Posterior vena cava (tissue), 2 donors: ENCODE results near the gene PDK2. TPM values are rescaled to one million over a fixed set of nuclear protein-coding genes. Genes with fewer than 3 reads are reported as not detected.

Source experiments
- DNase-seq: peaks from one replicate; pipeline ENCODE4 v3.0.0-alpha.2; 2020; ENCODE audit warnings: low spot score
- intact Hi-C, 2 donors: fragments of 100-400 bp; cut with DNase I; formaldehyde crosslinking; loops; one replicate each; pipeline versions ENCODE4 v1.14.1 to v1.14.2; 2022 to 2023
- total RNA-seq, 2 donors: library from RNA; stranded (reverse); fragmentation: NEBNext Ultra II Directional; extraction: Animal tissue kit (Norgen Biotek cat#: 25700); gene quantifications; one replicate each; pipeline ENCODE4 v1.2.1, GENCODE V29; 2021
- donor health status: DM: yes; HTN: yes; CAD: no.
- donor health status: DM: yes; HTN: yes; CAD: no.

Gene PDK2
- total RNA-seq, 2 donors from 2014 or later = 26.0 to 27.7 TPM

DNA sequence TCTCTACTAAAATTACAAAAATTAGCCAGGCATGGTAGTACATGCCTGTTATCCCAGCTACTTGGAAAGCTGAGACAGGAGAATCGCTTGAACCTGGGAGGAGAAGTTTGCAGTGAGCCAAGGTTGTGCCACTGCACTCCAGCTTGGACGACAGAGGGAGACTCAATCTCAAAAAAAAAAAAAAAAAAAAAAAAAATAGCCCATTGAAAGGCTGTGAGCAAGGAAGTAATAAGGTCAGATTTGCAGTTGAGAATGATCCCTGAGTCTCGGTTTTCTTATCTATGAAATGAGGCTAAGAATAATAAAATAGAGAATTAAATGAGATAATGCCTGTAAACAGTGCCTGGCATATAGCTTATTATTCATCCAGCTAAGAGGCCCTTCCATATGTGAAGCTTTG, 1.3 kb upstream of the PDK2 start:
- intact Hi-C loops = loop anchor here (2.0 to 10.0 kb wide), 2 partner anchors 67 to 201 kb away; no protein-coding TSS in a partner anchor
- DNase-seq = no peak

DNA sequence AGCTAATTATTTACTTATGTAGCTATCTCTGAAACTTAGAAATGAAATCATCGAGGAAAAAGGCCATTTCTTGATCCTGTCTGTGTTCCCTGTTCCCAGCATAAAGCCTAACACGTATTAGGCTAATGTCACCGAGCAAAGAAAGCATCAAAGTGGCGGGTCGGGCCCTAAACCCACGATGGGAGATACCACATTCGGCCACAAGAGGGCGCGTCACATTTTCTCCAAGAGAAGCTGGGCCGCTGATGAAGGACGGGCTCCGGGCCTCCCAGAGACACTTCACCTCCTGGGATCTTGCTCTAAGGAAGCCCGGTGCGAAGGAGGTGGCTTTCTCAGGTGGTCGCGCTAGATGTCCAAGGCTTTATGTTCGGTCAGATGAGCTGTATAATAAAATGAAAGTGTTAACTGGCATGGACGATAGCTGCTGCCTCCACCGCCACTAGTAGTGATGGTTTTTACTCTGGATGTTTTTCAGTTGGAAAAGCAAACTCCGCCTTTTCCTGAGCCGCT, 853 bp upstream of the PDK2 start:
- intact Hi-C loops = loop anchor here (2.0 to 10.0 kb wide), 2 partner anchors 67 to 201 kb away; no protein-coding TSS in a partner anchor
- peak; percentile 97 for DNase-seq

DNA sequence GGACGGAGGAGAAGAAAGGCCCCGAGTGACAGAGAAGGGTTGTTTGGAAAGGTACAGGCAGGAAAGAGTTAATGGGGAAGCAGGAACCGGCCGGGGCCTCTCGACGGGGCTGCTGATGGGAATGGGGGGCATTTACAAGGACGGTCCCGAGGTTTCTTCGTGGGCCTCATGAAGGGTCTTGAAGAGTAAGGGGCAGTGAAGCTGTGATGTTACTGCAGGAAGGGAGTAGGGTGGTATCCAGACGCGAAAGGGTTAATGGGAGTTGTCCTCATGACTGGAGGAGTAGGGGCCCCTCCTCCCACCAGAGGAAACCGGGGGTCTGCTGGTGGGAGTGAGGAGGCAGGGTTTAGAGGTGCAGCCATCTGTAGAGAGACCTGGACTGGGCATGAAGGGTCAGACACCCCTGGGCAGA, 481 bp downstream of the PDK2 start:
- intact Hi-C loops = loop anchor here (2.0 to 10.0 kb wide), 2 partner anchors 69 to 199 kb away; no protein-coding TSS in a partner anchor
- no peak for DNase-seq

DNA sequence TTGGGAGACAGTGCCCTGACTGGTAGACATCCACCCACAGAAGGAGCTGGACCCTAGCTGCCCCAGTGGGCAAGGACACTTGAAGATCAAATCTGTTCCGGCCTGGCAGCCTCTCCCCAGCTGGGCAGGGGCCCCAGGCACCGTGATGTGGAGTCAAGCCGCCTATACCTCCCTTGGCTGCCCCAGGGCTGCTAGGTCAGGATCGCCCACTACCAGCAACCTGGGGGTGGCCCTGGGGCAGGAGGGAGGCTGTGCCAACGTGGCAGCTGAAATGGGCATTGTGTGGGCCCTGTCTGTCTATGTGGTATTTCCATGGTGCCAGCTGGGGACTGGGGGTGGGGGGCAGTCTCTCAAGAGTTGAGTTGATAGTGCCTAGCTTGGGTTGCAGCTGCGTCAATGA, 941 bp downstream of the PDK2 start:
- DNase-seq = no peak
- intact Hi-C loops = loop anchor here in 1 of 2 donors (10.0 kb wide), 1 partner anchor 199 kb away; no protein-coding TSS in a partner anchor

DNA sequence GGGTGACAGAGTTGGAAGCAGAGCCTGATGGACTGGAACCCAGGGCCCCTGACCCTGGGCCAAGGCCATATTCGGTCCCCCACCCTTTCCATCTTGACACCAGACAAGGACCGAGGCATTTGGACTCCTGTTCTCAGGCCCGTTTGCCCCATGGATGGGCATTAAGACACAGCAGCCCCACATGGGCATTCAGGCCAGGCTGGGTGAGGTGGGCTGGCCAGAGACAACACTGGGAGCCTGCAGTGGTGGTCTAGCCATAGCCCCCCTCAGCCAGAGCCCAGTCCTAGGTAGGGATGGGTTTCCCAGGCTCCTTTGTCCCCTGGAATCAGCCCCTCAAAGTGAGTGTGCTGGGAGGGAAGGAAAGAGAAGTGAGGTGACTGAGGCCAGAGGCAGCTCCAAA, 1.6 kb downstream of the PDK2 start:
- no peak for DNase-seq
- intact Hi-C loops = loop anchor here in 1 of 2 donors (10.0 kb wide), 1 partner anchor 198 kb away; no protein-coding TSS in a partner anchor

DNA sequence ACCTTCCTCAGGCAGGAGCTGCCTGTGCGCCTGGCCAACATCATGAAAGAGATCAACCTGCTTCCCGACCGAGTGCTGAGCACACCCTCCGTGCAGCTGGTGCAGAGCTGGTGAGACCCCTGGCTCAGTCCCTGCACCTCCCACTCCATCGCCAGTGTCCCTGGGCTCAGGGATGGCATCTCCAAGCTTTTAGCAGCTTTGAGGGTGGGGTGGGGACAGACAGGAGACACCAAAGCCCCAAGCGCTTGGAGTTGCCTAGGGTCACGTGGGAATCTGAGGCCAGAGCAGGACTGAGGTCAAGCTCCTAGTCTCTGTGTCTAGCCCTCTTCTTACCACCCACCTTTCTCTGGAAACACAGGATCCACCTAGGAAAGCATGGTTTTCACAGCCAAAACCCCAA, 2.3 kb downstream of the PDK2 start:
- DNase-seq = no peak
- intact Hi-C loops = loop anchor here in 1 of 2 donors (10.0 kb wide), 1 partner anchor 197 kb away; no protein-coding TSS in a partner anchor

DNA sequence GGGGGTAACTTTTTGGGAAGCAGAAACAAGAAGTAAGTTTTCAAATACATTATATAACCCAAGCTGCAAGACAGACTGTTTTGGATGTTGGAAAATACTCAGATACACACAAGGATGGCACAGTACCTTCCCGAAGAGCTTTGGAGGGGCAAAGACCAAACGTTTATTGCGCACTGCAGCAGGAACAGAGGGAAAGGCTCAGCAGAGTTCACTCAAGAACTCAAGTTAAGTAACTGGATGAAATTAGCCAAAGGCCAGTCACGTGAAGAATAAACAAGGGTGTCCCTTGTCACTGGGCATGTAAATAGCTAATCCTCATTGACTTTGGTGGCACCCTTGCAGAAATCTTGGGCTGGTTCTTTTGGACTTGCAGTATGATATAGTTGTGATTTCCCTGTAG, 2.8 kb downstream of the PDK2 start:
- DNase-seq = no peak
- intact Hi-C loops = loop anchor here in 1 of 2 donors (10.0 kb wide), 1 partner anchor 197 kb away; no protein-coding TSS in a partner anchor

DNA sequence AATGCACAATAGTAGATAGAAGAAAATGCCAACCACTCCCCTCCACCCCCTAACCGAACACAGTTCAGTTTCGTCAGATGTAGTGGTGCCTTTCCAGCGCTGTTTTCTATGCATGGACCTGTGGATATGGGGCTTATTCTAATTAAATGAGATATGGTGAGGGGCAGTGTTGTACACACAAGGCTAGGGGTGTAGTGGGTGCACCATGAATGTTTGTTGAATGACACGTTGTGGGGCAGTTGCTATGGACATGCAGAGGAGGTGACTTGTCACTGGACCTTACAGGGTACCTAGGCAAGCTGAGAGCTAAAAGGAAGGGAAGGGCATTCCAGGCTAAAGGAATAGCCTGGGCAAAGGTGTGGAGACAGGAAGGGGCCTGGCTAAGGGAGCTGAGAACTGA, 3.4 kb downstream of the PDK2 start:
- DNase-seq = no peak
- intact Hi-C loops = loop anchor here in 1 of 2 donors (10.0 kb wide), 1 partner anchor 196 kb away; no protein-coding TSS in a partner anchor

DNA sequence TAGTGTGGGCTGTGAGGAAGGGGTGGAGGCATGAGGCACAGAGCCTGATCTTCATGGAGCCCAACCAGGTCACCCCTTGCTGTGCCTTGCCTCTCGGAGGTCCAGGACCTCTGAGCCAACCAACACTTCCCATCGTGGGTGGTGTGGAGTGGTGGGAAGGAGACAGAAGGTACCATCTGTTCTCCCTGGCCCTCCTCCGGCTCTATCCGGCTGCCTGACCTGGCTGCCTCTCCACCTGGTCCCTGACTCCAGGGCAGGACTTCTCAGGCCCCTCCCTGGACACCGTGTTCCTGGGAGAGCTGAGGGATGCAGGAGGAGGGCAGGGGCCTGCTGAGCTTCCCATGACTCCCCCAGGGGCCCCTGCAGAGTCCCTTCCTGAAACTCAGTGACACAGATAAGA, 3.9 kb downstream of the PDK2 start:
- no peak for DNase-seq
- intact Hi-C loops = loop anchor here in 1 of 2 donors (10.0 kb wide), 1 partner anchor 196 kb away; no protein-coding TSS in a partner anchor

DNA sequence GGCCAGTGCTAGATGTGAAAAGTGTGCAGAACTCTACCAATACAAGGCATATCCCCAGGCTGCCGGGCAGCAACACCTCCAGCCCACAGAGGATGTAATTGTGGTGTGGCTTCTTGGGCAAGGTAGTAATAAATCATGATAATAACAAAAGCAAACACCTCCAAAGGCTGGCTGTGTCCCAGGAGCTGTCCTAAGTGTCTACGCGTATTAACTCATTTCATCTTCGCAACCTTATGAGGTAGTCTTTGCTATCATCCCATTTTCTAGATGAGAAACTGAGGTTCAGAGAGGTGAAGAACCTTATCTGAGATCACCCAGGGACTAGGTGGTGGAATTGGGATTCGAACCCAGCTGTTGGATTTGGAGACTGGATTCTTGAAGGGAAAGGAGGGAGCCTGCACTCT, 5.3 kb downstream of the PDK2 start:
- no peak for DNase-seq
- intact Hi-C loops = loop anchor here in 1 of 2 donors (2.0 kb wide), 1 partner anchor 30 kb away; the partner anchor contains the start of gene SAMD14

DNA sequence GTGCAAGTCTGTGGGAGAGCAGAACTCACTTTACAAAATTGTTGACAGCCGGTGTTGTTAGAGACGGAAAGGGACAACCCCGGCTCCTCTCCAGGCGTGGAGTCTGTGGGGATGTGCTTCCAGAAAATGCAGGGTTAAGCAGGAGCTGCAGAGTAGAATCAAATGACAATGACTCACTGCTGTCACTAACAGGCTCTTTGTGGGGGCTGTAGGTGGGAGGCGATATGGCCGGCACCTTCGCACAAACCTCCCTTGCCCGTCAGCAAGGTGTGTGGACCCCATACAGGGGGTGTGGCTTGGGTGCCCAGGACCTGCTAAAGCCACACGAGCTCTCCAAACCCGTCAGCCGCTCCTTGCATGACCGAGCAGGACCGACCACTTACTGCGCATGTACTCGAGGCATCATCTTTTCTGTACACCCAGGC, 5.8 kb downstream of the PDK2 start:
- intact Hi-C loops = loop anchor here in 1 of 2 donors (2.0 kb wide), 1 partner anchor 30 kb away; the partner anchor contains the start of gene SAMD14
- DNase-seq = no peak

DNA sequence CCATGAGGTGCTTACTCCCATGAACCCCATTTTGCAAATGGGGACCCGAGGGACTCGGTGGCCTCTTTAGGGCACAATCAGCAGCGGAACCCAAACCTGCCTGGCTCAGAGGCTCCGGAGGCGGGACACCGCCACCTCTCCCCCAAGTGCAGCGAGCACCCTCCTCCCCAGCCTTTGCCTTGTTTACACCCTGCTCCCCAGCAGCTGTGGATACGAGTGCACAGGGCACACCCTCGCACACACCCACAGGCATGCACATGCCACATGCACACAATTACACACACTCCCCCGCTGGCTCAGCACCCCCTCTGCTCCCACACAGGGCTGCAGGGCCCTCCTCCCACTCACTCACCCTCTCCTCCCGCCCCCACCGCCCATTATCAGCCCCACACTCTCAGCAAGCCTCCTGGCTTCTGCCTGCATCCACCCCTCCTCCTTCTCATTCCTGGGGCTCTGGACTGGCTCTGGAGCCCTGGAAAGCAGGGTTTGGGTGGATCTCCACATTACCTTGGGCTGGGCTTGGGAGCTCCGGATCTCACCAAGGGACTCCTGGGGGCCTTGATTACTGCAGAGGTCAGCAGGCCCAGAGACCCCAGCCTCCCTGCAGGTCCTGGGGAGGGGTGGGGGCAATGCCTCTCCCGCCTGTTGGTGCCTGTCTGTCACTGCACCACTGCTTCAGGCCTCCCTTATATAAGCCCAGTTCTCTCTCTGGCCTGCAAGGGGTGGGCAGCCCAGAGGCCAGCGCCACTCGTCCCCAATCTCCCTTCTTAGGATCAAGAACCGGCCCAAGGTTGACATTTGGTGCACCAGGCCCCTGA, 6.4 kb downstream of the PDK2 start:
- no peak for DNase-seq
- intact Hi-C loops = loop anchor here in 1 of 2 donors (2.0 kb wide), 1 partner anchor 29 kb away; the partner anchor contains the start of gene SAMD14

DNA sequence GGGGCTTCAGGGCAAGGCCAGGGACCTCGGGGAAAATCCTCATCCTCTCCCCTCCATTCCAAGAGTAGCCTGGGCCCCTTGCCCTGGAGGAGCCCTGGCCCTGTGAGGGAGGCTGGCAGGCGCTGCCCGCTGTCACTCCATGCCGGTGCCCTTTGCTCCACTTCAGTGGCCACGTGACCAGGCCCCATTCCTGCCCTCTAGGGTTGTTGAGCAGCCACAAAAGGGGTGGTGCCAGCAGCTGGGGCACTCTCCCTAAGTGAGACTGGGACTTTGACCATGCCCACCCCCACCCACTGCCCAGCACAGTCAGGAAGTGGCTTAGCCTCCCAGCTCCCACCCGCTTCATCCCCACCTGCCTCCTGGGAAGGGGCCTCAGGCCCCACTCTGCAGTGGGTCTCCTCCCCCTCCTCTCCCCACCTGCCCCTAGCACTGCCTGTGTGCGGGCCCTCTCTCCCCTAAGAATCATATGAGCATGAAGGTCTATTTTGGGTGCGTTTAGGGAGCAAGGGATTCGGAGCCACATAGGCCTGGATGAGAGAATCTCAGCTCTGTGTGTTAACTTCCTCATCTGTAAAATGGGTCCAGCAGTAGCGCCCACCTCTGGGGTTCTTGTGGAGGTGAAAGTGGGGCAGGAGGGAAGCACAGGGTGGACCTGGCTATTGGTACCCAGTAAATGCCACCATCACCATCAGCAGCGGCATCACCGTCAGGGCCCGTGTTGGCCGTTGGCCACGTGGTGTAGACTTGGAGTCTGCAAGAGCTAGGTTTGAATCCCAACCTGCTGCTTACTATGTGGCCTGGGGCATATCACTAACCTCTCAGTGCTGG, 7.2 kb downstream of the PDK2 start:
- intact Hi-C loops = no loop called here
- no peak for DNase-seq

DNA sequence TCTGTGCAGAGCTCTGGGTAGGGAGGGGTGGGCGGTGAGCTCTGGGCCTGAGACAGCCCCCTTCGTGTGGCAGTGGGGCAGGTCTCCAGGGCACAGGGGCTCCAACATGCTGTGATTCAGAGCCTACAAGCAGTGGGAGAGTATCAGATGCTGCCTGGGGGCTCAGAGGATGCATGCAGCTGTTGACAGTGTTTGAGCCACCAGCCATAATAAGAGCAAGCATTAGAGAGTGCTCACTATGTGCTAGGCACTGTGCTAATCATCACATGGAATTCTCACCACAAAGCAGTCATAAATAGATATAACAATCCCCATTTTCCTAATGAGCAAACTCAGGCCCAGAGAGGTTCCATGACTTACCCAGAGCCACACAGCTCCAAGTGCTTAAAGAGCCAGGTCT, 8.1 kb downstream of the PDK2 start:
- DNase-seq = no peak

DNA sequence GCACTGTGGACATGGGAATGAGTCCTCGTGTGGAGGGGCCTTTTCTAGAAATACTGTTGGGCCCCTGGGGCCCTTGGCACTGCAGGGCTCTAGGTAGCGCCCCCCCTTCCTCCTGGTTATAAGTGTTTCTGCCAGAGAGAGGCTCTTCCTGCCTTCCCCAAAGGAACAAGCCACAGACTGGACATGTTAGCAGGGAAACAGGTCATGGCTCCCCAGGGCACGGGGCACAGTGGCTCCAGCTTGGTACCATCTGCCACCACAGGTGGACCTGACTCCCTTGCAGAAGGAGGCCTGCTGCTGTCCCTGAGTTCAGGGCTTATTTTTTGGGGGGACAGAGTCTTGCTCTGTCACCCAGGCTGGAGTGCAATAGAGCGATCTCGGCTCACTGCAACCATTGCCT, 8.8 kb downstream of the PDK2 start:
- DNase-seq = no peak
- intact Hi-C loops = no loop called here

More for the DNA sequence above, 8.1 kb downstream of the PDK2 start:
- intact Hi-C loops = no loop called here

DNA sequence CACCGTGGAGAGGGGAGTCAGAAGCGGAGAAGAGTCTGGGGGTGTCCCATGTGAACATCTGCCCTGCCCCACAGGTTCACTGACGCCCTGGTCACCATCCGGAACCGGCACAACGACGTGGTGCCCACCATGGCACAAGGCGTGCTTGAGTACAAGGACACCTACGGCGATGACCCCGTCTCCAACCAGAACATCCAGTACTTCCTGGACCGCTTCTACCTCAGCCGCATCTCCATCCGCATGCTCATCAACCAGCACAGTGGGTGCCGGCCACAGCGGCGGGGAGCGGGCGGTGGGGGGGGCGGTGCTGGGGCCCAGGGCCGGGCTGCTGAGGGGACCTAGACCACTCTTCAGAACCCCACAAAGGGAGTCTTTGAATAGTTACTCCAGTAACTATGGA, 10.7 kb downstream of the PDK2 start:
- intact Hi-C loops = no loop called here
- DNase-seq = no peak

DNA sequence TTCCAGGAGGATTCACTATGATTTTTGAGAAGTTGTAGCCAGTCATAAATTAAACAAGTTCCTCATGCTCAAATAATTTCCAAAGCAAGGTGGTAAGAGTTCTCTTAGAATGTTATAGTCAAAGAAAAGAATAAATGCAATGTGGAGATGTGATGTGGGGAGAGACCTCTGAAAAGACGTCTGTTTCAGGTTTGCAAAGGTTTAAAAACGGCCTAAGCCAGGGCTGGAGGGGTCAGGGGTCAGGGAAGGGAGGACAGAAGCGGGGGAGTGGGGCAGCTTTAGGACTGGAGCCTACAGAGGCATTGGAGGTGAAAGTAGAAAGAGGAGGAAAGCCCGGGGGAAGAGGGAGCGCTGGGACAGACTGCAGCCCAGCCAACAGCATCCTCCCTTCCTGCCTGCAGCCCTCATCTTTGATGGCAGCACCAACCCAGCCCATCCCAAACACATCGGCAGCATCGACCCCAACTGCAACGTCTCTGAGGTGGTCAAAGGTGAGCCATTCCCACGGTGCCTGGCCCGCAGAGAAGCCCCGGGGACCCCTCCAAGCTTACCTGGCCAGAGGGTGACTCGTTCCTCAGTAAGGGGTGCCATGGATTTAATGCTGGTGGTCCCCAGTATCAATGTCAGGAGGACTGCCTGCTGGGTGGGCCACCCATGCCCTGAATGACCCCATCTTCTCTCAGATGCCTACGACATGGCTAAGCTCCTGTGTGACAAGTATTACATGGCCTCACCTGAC, 11.4 kb downstream of the PDK2 start:
- no peak for DNase-seq
- intact Hi-C loops = no loop called here

DNA sequence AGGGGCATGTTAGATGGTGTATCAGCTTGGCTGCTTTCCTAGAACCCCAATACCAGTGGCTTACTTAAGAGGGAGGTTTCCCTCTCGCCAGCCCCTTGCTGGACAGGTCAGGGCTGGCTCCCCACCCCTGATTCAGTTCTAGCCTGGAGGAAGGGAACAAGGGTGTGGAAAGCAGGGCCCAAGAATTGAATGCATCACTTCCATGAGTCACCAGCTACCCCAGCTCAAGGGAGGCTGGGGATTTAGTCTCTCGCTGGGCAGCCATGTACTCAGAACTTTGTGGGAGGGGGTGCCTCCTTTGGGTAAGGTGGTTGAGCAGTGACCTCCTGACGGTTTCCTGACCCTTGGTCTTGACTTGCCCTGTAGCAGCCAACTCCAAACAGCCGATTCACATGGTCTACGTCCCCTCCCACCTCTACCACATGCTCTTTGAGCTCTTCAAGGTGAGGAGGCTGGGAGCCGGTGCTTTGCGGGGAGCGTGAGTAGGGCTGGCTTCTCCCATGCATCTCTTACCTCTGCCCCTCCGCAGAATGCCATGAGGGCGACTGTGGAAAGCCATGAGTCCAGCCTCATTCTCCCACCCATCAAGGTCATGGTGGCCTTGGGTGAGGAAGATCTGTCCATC, 12.8 kb downstream of the PDK2 start:
- intact Hi-C loops = no loop called here
- no peak for DNase-seq
